ENCODE results near the gene TMA16. TPM values are rescaled to one million over a fixed set of nuclear protein-coding genes. Genes with fewer than 3 reads are reported as not detected.

TMA16 gene
- total and polyA plus RNA-seq, 2 donors (not counting 1 experiment from before 2014, with no cell fraction given), result 6.5 to 40.5 TPM

- H3K9ac ChIP-seq (ENCODE audit: low read length), result no peak overlapping the region
- peak; percentile 58 for DNase-seq
- POLR2A ChIA-PET, result interaction anchor here (0.6 to 2.1 kb wide), 4 partner anchors 42 to 206 kb away, joined by 4 to 10 read pairs (median 6); partner anchors contain the start of gene TMA16
- H2AFZ ChIP-seq (ENCODE audit: insufficient read depth, low read depth, low read length, poor library complexity, severe bottlenecking), result no peak overlapping the region
- TF ChIP-seq, protein P1, sequence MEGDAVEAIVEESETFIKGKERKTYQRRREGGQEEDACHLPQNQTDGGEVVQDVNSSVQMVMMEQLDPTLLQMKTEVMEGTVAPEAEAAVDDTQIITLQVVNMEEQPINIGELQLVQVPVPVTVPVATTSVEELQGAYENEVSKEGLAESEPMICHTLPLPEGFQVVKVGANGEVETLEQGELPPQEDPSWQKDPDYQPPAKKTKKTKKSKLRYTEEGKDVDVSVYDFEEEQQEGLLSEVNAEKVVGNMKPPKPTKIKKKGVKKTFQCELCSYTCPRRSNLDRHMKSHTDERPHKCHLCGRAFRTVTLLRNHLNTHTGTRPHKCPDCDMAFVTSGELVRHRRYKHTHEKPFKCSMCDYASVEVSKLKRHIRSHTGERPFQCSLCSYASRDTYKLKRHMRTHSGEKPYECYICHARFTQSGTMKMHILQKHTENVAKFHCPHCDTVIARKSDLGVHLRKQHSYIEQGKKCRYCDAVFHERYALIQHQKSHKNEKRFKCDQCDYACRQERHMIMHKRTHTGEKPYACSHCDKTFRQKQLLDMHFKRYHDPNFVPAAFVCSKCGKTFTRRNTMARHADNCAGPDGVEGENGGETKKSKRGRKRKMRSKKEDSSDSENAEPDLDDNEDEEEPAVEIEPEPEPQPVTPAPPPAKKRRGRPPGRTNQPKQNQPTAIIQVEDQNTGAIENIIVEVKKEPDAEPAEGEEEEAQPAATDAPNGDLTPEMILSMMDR (IDR thresholded peaks at IDR 0.05), result peak; percentile 82
- no peak for TF ChIP-seq EZH2 (IDR thresholded peaks at IDR 0.05; ENCODE audit: borderline replicate concordance, insufficient read depth, low read depth, low read length, poor library complexity, severe bottlenecking)
- no peak overlapping the region for H3K4me2 ChIP-seq (replicated peaks; ENCODE audit: low read depth, low read length, poor library complexity, severe bottlenecking)
- 56% methylated on average over 2 of the region's 10 CpGs for WGBS (ENCODE audit: insufficient coverage)
- no peaks in the 10 kb centered on the region for H3K9me3 Mint-ChIP-seq (ENCODE audit: insufficient read depth)
- H3K4me3 Mint-ChIP-seq, result peak overlapping the region; percentile 24
- no peaks in the 10 kb centered on the region for H3K27me3 Mint-ChIP-seq
- peaks cover 53% of the 10 kb centered on the region for H3K4me1 Mint-ChIP-seq
- no peaks in the 10 kb centered on the region for H3K27me3 ChIP-seq (replicated peaks in 1 of 4; ENCODE audit: control extremely low read depth in 1 of 4, control insufficient read depth in 3 of 4, insufficient read depth in 4 of 4, low read length in 3 of 4)
- no peaks in the 10 kb centered on the region for H3K9me3 ChIP-seq (ENCODE audit: control extremely low read depth in 1 of 3, control insufficient read depth in 2 of 3, insufficient read depth in 1 of 3, low read length in 2 of 3)
- peak overlapping the region in 1 of 2 donors; percentile 72 for H3K27ac ChIP-seq (ENCODE audit: low read length in 2 of 2)
- intact Hi-C loops (cut with micrococcal nuclease), result loop anchor here (1.0 to 10.0 kb wide), 3 partner anchors 64 to 1051 kb away; no protein-coding TSS in a partner anchor
- peaks cover 39 to 53% of the 10 kb centered on the region in 2 donors for H3K4me1 ChIP-seq (ENCODE audit: control insufficient read depth in 2 of 2, insufficient read depth in 2 of 2, low read length in 2 of 2)
- peak overlapping the region; percentile 79 for H3K27ac Mint-ChIP-seq
- H3K36me3 ChIP-seq (replicated peaks in 1 of 2; ENCODE audit: control extremely low read depth in 1 of 2, control insufficient read depth in 1 of 2, extremely low read depth in 1 of 2, insufficient read depth in 2 of 2, low read length in 1 of 2), result peaks cover 3 to 74% of the 10 kb centered on the region in 2 experiments
- peaks cover 21% of the 10 kb centered on the region for H4K20me1 ChIP-seq (ENCODE audit: control insufficient read depth, insufficient read depth, low read length, poor library complexity, severe bottlenecking)
- peaks cover 72% of the 10 kb centered on the region for H3K79me2 ChIP-seq (ENCODE audit: control insufficient read depth, insufficient read depth, low read length)
- CTCF ChIA-PET, result interaction anchor here (0.6 to 28.8 kb wide), 24 partner anchors 9 to 1051 kb away, joined by 3 to 1334 read pairs (median 6); partner anchors contain the start of gene TMA16
- no peak overlapping the region for H3K4me3 ChIP-seq (ENCODE audit: control extremely low read depth in 1 of 5, extremely low read depth in 1 of 5, insufficient read depth in 1 of 5, low read depth in 2 of 5, low read length in 4 of 5)
- ATAC-seq (ENCODE audit: low read depth), result peak; percentile 33
Measured at GRCh38 chr4:163548481-163549243, 54.2 kb downstream of the TMA16 start.
